RWPE1 (cell line): ENCODE measurements around the gene PTPRN2.

ENCODE experiments used
- CTCF ChIA-PET: fragments of 350-600 bp; sonication (Branson Sonifier 250); formaldehyde crosslinking; extraction: SDS; loops from one replicate; lab custom pipeline; 2021; lab: Yijun Ruan, JAX
- POLR2A ChIA-PET: fragments of 400-600 bp; formaldehyde crosslinking; extraction: SDS; loops from one replicate; lab custom pipeline; 2020; ENCODE audit warnings: antibody characterized with exemption; ENCODE audit not compliant: low non-redundant PET; lab: Yijun Ruan, JAX
- DNase-seq: peaks from one replicate; pipeline ENCODE4 v3.0.0; 2012; ENCODE audit warnings: low spot score
- H3K27ac ChIP-seq: fragments of 450-650 bp; 2 replicates; pipeline ENCODE4 v1.5.1; 2017
- CTCF ChIP-seq: fragments of 450-650 bp; conservative IDR thresholded peaks from 2 replicates; pipeline ENCODE4 v1.5.1; 2017; ENCODE audit warnings: low read depth, mild to moderate bottlenecking

PTPRN2 gene

GRCh38 chr7:157890921-157891401 is 696.7 kb downstream of the PTPRN2 start:
- POLR2A ChIA-PET = no interaction called here
- no peak for TF ChIP-seq CTCF
- CTCF ChIA-PET = no interaction called here
- H3K27ac ChIP-seq = no peak overlapping the region
- DNase-seq = no peak

GRCh38 chr7:157889480-157889879 is 698.1 kb downstream of the PTPRN2 start:
- DNase-seq = no peak
- TF ChIP-seq CTCF = no peak
- no peak overlapping the region for H3K27ac ChIP-seq
- ChIA-PET CTCF (no interaction called here), POLR2A (no interaction called here)

- H3K27ac ChIP-seq = no peak overlapping the region
- CTCF ChIA-PET = no interaction called here
- TF ChIP-seq CTCF = no peak
Measured at GRCh38 chr7:157888579-157888978, 699.0 kb downstream of the PTPRN2 start.

GRCh38 chr7:157887400-157887799 is 700.2 kb downstream of the PTPRN2 start:
- ChIA-PET POLR2A (no interaction called here), CTCF (no interaction called here)
- no peak overlapping the region for H3K27ac ChIP-seq
- no peak for TF ChIP-seq CTCF
- DNase-seq = no peak

More at GRCh38 chr7:157888579-157888978, 699.0 kb downstream of the PTPRN2 start:
- POLR2A ChIA-PET = no interaction called here
- no peak for DNase-seq

- H3K27ac ChIP-seq = no peak overlapping the region
- TF ChIP-seq CTCF = no peak
- POLR2A ChIA-PET = no interaction called here
Measured at GRCh38 chr7:157886711-157887110, 700.9 kb downstream of the PTPRN2 start.

GRCh38 chr7:157886266-157886665 is 701.4 kb downstream of the PTPRN2 start:
- H3K27ac ChIP-seq = no peak overlapping the region
- no peak for DNase-seq
- TF ChIP-seq CTCF = no peak
- ChIA-PET CTCF (no interaction called here), POLR2A (no interaction called here)

More at GRCh38 chr7:157886711-157887110, 700.9 kb downstream of the PTPRN2 start:
- CTCF ChIA-PET = no interaction called here
- DNase-seq = no peak
